PFSK-1 (cell line): ENCODE data around the gene CCDC51.

Experiments
- FOXP2 ChIP-seq: optimal IDR thresholded peaks from 2 replicates; pipeline ENCODE3; 2011; ENCODE audit warnings: borderline replicate concordance, control low read depth, inconsistent platforms; ENCODE audit not compliant: insufficient read depth; ENCODE audit errors: extremely low read length, extremely low read depth
- POLR2AphosphoS5 ChIP-seq: IDR thresholded peaks from 2 replicates; pipeline ENCODE4 v1.6.1; 2012; ENCODE audit warnings: low read depth, mild to moderate bottlenecking, control low read depth, low read length, moderate library complexity
- SIN3A ChIP-seq: IDR thresholded peaks from 2 replicates; pipeline ENCODE4 v1.6.1; 2012; ENCODE audit warnings: mild to moderate bottlenecking, low read length, moderate library complexity, borderline replicate concordance; ENCODE audit not compliant: insufficient read depth
- TAF1 ChIP-seq: IDR thresholded peaks from 2 replicates; pipeline ENCODE4 v1.6.1; 2012; ENCODE audit warnings: low read length, control low read depth, borderline replicate concordance; ENCODE audit not compliant: insufficient read depth
- TF ChIP-seq, protein P1 (sequence below), 2 experiments: IDR thresholded peaks; 2 replicates each; pipeline versions ENCODE4 v1.6.1 to v1.8.0; 2011 to 2012; ENCODE audit warnings: low read depth in 2 of 2, low read length in 2 of 2, control low read depth in 1 of 2, inconsistent platforms in 1 of 2, mild to moderate bottlenecking in 1 of 2, moderate library complexity in 1 of 2; ENCODE audit not compliant: insufficient read depth in 1 of 2

The CCDC51 gene

DNA sequence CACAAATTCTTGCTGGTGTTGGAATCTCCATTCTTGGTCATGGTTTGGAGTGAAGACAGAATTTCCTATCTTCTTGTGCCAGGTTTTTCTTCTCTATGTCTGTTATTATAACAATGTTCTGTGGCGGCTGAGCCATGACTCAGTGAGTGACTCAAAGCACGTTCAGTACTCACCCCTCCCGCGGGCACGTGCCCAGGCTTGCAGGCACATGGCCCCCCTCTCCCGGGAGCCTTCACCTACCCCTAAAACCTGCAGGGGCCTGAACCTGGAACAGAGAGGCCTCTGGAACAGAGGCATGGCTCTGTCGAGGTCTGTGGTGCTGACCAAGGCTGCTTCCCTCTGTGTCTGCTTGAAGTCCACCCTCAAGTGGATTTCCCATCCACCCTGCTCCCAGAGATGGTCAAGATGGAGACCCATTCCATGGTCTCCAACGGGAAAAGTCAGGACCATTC is 37.6 kb downstream of the CCDC51 start:
- no peak for TF ChIP-seq POLR2AphosphoS5
- no peak for TF ChIP-seq FOXP2
- TF ChIP-seq, protein P1, sequence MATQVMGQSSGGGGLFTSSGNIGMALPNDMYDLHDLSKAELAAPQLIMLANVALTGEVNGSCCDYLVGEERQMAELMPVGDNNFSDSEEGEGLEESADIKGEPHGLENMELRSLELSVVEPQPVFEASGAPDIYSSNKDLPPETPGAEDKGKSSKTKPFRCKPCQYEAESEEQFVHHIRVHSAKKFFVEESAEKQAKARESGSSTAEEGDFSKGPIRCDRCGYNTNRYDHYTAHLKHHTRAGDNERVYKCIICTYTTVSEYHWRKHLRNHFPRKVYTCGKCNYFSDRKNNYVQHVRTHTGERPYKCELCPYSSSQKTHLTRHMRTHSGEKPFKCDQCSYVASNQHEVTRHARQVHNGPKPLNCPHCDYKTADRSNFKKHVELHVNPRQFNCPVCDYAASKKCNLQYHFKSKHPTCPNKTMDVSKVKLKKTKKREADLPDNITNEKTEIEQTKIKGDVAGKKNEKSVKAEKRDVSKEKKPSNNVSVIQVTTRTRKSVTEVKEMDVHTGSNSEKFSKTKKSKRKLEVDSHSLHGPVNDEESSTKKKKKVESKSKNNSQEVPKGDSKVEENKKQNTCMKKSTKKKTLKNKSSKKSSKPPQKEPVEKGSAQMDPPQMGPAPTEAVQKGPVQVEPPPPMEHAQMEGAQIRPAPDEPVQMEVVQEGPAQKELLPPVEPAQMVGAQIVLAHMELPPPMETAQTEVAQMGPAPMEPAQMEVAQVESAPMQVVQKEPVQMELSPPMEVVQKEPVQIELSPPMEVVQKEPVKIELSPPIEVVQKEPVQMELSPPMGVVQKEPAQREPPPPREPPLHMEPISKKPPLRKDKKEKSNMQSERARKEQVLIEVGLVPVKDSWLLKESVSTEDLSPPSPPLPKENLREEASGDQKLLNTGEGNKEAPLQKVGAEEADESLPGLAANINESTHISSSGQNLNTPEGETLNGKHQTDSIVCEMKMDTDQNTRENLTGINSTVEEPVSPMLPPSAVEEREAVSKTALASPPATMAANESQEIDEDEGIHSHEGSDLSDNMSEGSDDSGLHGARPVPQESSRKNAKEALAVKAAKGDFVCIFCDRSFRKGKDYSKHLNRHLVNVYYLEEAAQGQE (IDR thresholded peaks at IDR 0.05; ENCODE audit: insufficient read depth in 1 of 2, low read depth in 2 of 2, low read length in 2 of 2): no peak
- no peak for TF ChIP-seq SIN3A
- no peak for TF ChIP-seq TAF1

DNA sequence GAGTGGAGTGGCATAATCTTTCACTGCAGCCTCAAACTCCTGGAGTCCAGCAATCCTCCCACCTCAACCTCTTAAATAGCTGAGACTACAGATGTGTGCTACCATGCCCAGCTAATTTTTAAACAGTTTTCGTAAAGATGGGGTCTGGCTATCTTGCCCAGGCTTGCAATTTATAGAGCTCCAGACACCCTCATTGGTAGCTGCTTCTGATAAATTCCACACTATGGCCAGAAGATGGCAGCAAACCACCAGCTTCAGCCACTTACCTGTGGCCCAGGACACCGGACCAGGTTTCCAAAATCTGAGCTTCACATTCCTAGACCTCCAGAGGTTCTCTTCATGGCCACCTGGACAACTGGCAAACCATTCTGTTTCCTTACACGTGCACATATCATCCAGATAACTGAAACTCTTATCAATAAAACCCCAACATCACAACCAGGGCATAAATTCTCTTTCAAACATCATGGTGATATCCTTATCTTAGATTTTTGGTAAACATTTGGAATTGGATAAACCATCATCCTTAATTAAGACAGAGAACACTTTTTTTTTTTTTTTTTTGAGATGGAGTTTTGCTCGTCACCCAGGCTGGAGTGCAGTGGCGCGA is 39.0 kb downstream of the CCDC51 start:
- TF ChIP-seq, protein P1 (IDR thresholded peaks at IDR 0.05; ENCODE audit: insufficient read depth in 1 of 2, low read depth in 2 of 2, low read length in 2 of 2): no peak
- TF ChIP-seq TAF1: no peak
- no peak for TF ChIP-seq SIN3A
- TF ChIP-seq POLR2AphosphoS5: no peak
- no peak for TF ChIP-seq FOXP2

DNA sequence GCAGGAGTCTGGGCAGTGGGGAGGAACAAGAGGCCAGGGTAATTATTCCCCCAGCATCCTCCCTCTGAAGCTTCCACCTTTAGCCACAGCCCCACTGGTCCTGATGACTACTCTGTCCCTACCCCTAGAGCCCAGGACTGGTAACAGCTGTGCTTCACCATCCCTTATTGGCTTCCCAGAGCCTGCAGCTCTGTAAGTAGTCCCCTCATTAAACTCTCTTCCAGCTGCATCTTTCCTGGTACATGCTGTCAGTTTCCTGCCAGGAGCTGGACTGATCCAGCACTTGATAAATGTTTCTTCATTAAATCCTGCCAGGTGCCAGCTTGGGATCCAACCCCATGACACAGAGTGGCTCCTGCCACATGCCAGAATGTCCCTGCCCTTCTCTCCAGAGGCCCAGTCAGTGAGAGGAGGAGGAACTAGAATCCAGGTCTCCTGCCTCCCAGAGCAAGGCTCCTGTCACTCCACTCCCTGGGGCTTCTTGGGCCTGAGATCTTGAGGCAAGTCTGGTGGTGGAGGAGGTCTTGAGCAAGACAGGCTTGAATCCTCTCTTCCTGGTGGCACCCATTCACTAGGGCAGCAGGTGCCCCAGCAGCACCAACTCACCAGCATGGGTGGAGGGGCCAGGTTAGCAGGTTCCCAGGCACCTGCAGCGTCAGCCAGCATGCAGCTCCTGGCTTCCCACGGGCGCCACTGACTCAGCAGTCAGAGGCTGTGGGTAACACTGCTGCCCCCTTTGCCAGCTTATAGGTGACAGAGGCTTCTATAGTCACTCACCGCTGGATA is 40.3 kb downstream of the CCDC51 start:
- TF ChIP-seq TAF1: no peak
- TF ChIP-seq, protein P1 (IDR thresholded peaks at IDR 0.05; ENCODE audit: insufficient read depth in 1 of 2, low read depth in 2 of 2, low read length in 2 of 2): no peak
- no peak for TF ChIP-seq FOXP2
- TF ChIP-seq POLR2AphosphoS5: no peak
- TF ChIP-seq SIN3A: no peak

DNA sequence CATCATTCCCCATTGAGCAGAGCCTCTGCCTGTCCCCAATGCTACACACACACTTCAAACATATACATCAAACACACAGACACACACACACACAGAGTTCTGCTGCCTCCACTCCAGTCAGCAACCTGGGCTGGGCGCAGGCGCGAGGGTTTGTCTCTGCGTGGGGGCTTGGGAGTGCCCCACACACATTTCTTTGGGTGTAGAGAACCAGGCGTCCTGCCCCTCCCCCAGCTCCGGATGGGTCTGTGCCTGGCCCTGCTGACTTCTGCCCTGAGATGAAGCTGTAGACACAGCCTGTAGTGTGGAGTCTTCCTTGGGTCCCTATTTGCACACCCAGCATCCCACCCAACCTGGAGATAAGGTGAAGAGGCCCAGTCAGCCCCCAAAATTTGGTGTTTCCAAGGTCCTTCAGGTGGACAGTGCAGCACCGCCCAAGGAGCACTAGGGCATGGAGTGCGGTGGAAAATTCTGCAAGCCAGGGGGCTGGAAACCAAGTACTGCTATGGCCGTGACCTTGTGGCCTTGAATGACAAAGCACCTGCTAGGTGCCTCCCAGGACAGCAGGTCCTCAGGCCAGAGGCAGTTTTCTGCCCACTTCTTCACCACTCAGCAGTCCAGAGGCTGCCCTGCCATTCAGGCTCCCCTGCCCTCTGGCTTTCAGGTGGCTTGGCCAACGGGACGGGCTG is 41.1 kb downstream of the CCDC51 start:
- TF ChIP-seq, protein P1 (IDR thresholded peaks at IDR 0.05; ENCODE audit: insufficient read depth in 1 of 2, low read depth in 2 of 2, low read length in 2 of 2): no peak
- no peak for TF ChIP-seq SIN3A
- TF ChIP-seq FOXP2: no peak
- TF ChIP-seq TAF1: no peak
- TF ChIP-seq POLR2AphosphoS5: no peak
